IMR-90 (cell line): ENCODE data around the gene PARP16. TPM values are rescaled to one million over a fixed set of nuclear protein-coding genes. Genes with fewer than 3 reads are reported as not detected.

Source experiments
- ATAC-seq: fragments of 200-7000 bp; cut with Tn5 transposase; 2 replicates; pipeline ENCODE4 v1.9.1; 2020; ENCODE audit warnings: low read depth, mild to moderate bottlenecking, moderate library complexity
- BruUV-seq: library from RNA; stranded (reverse); fragments of 400-500 nt; replicated peaks from 2 replicates; lab custom pipeline; 2021; lab: Mats Ljungman, UMichigan
- CTCF ChIA-PET: fragments of 300-600 bp; formaldehyde crosslinking; extraction: SDS; loops from one replicate; lab custom pipeline; 2021; ENCODE audit warnings: antibody characterized with exemption; lab: Yijun Ruan, JAX
- POLR2A ChIA-PET: fragments of 300-600 bp; sonication (Branson Sonifier 250); formaldehyde crosslinking; loops from one replicate; lab custom pipeline; 2022; ENCODE audit warnings: antibody characterized with exemption; ENCODE audit not compliant: unreplicated experiment; lab: Charles Lee
- DNase-seq: peaks from one replicate; pipeline ENCODE4 v3.0.0; 2013
- H2AFZ ChIP-seq: replicated peaks from 2 replicates; pipeline ENCODE3; 2013; ENCODE audit warnings: low read length, mild to moderate bottlenecking; ENCODE audit not compliant: poor library complexity
- H2AK5ac ChIP-seq: 2 replicates; pipeline ENCODE4 v1.6.1; 2013; ENCODE audit warnings: low read depth, low read length, inconsistent platforms
- H2AK9ac ChIP-seq: replicated peaks from 2 replicates; pipeline ENCODE3; 2013; ENCODE audit warnings: mild to moderate bottlenecking, low read depth, low read length, moderate library complexity; ENCODE audit not compliant: poor library complexity
- H2BK120ac ChIP-seq: 2 replicates; pipeline ENCODE4 v1.6.1; 2013; ENCODE audit warnings: low read depth, low read length, inconsistent platforms
- H2BK15ac ChIP-seq: 3 replicates; pipeline ENCODE4 v1.6.1; 2013; ENCODE audit warnings: low read depth, low read length, inconsistent platforms
- H2BK20ac ChIP-seq: 2 replicates; pipeline ENCODE4 v1.6.1; 2013; ENCODE audit warnings: low read depth, mild to moderate bottlenecking, inconsistent platforms, low read length, moderate library complexity
- H2BK5ac ChIP-seq: 2 replicates; pipeline ENCODE4 v1.6.1; 2013; ENCODE audit warnings: mild to moderate bottlenecking, low read depth, low read length, inconsistent platforms; ENCODE audit not compliant: poor library complexity, severe bottlenecking
- H3K14ac ChIP-seq: replicated peaks from 2 replicates; pipeline ENCODE4 v1.6.1; 2013; ENCODE audit warnings: low read depth, low read length, inconsistent platforms
- H3K18ac ChIP-seq: 2 replicates; pipeline ENCODE4 v1.6.1; 2013; ENCODE audit warnings: low read depth, low read length, control low read depth
- H3K23ac ChIP-seq: 2 replicates; pipeline ENCODE4 v1.6.1; 2013; ENCODE audit warnings: low read depth, low read length, inconsistent platforms
- H3K27ac ChIP-seq: 2 replicates; pipeline ENCODE4 v1.5.1; 2013; ENCODE audit warnings: mild to moderate bottlenecking, control low read depth, low read length; ENCODE audit not compliant: insufficient read depth
- H3K27me3 ChIP-seq: 2 replicates; pipeline ENCODE4 v1.6.1; 2013; ENCODE audit warnings: low read length; ENCODE audit not compliant: control insufficient read depth, insufficient read depth
- H3K36me3 ChIP-seq: 2 replicates; pipeline ENCODE4 v1.6.1; 2013; ENCODE audit warnings: low read length, mixed read lengths; ENCODE audit not compliant: control insufficient read depth, insufficient read depth
- H3K4ac ChIP-seq: 2 replicates; pipeline ENCODE4 v1.6.1; 2013; ENCODE audit warnings: low read depth, low read length, inconsistent platforms
- H3K4me1 ChIP-seq: 2 replicates; pipeline ENCODE4 v1.6.1; 2013; ENCODE audit warnings: low read length, mixed read lengths; ENCODE audit not compliant: control insufficient read depth, insufficient read depth
- H3K4me2 ChIP-seq: 2 replicates; pipeline ENCODE4 v1.6.1; 2013; ENCODE audit warnings: low read depth, mild to moderate bottlenecking, control low read depth, low read length, moderate library complexity
- H3K4me3 ChIP-seq: 2 replicates; pipeline ENCODE4 v1.5.1; 2013; ENCODE audit warnings: low read depth, mild to moderate bottlenecking, control low read depth, low read length, moderate library complexity; ENCODE audit not compliant: insufficient read depth
- H3K56ac ChIP-seq: 2 replicates; pipeline ENCODE4 v1.6.1; 2013; ENCODE audit warnings: low read length, inconsistent platforms; ENCODE audit not compliant: insufficient read depth; ENCODE audit errors: extremely low read depth
- H3K79me1 ChIP-seq, 2 experiments: 2 replicates each; pipeline ENCODE4 v1.6.1; 2013; ENCODE audit warnings: low read length in 2 of 2, inconsistent platforms in 1 of 2, low read depth in 1 of 2
- H3K9ac ChIP-seq: 2 replicates; pipeline ENCODE4 v1.6.1; 2013; ENCODE audit warnings: low read depth, low read length, control low read depth
- H3K9me1 ChIP-seq: 2 replicates; pipeline ENCODE4 v1.6.1; 2013; ENCODE audit warnings: low read length, inconsistent platforms; ENCODE audit not compliant: insufficient read depth
- H3K9me3 ChIP-seq: 2 replicates; pipeline ENCODE4 v1.6.1; 2013; ENCODE audit warnings: low read length; ENCODE audit not compliant: control insufficient read depth, insufficient read depth
- H4K20me1 ChIP-seq: 2 replicates; pipeline ENCODE4 v1.6.1; 2013; ENCODE audit warnings: low read length, inconsistent platforms; ENCODE audit not compliant: insufficient read depth
- H4K5ac ChIP-seq: 2 replicates; pipeline ENCODE4 v1.6.1; 2013; ENCODE audit warnings: mild to moderate bottlenecking, low read depth, low read length, control low read depth
- H4K8ac ChIP-seq, 2 experiments: 2 replicates each; pipeline ENCODE4 v1.6.1; 2013; ENCODE audit warnings: low read depth in 2 of 2, low read length in 2 of 2, control low read depth in 1 of 2, inconsistent platforms in 1 of 2
- H4K91ac ChIP-seq: 2 replicates; pipeline ENCODE4 v1.6.1; 2013; ENCODE audit warnings: low read depth, low read length, inconsistent platforms; ENCODE audit not compliant: insufficient read depth
- BHLHE40 ChIP-seq: fragments of 150-350 bp; IDR thresholded peaks from 2 replicates; pipeline ENCODE4 v1.6.1; 2016; ENCODE audit warnings: mild to moderate bottlenecking, low read depth, low read length
- CHD1 ChIP-seq: IDR thresholded peaks from 2 replicates; pipeline ENCODE4 v1.6.1; 2012; ENCODE audit warnings: low read depth, low read length, improper control_type of control experiment
- ELK1 ChIP-seq: fragments of 150-350 bp; IDR thresholded peaks from 2 replicates; pipeline ENCODE4 v1.6.1; 2016; ENCODE audit warnings: low read depth, mild to moderate bottlenecking, low read length, moderate library complexity, borderline replicate concordance
- FOS ChIP-seq: fragments of 150-350 bp; IDR thresholded peaks from 2 replicates; pipeline ENCODE4 v1.6.1; 2016; ENCODE audit warnings: low read depth, low read length
- MAFK ChIP-seq: IDR thresholded peaks from 2 replicates; pipeline ENCODE4 v1.6.1; 2012; ENCODE audit warnings: low read depth, low read length, improper control_type of control experiment
- MXI1 ChIP-seq: IDR thresholded peaks from 2 replicates; pipeline ENCODE4 v1.6.1; 2012; ENCODE audit warnings: low read depth, mild to moderate bottlenecking, low read length, moderate library complexity, borderline replicate concordance
- POLR2A ChIP-seq: IDR thresholded peaks from 2 replicates; pipeline ENCODE4 v1.6.1; 2012; ENCODE audit warnings: mild to moderate bottlenecking, low read depth, low read length
- RAD21 ChIP-seq: IDR thresholded peaks from 2 replicates; pipeline ENCODE4 v1.6.1; 2012; ENCODE audit warnings: low read length, improper control_type of control experiment
- RFX5 ChIP-seq: IDR thresholded peaks from 2 replicates; pipeline ENCODE4 v1.8.0; 2012; ENCODE audit warnings: low read depth, mild to moderate bottlenecking, low read length, moderate library complexity
- SMC3 ChIP-seq: fragments of 150-350 bp; IDR thresholded peaks from 2 replicates; pipeline ENCODE4 v1.6.1; 2016; ENCODE audit warnings: low read depth, mild to moderate bottlenecking, antibody characterized with exemption, low read length, moderate library complexity
- WGBS, 2 experiments: methylation state at CpG; one replicate each; pipeline versions ENCODE4 v1.1.5 to v1.1.7; 2013; ENCODE audit warnings: missing lambda C conversion rate in 2 of 2; ENCODE audit not compliant: insufficient read length in 1 of 2; ENCODE audit errors: extremely low coverage in 2 of 2; 5-methylcytosine and 5-hydroxymethylcytosine counted together
- dilution Hi-C: fragments of 300-500 bp; cut with HindIII; formaldehyde crosslinking; loops from one replicate; pipeline ENCODE4 v1.14.3; 2018; ENCODE audit warnings: low sequenced_read_pairs; ENCODE audit not compliant: unreplicated experiment
- in situ Hi-C: fragments of 300-500 bp; cut with MboI; formaldehyde crosslinking; loops from 3 replicates; pipeline ENCODE4 v1.14.3; 2019; ENCODE audit warnings: low sequenced_read_pairs, inconsistent platforms, mixed read lengths
- intact Hi-C: fragments of 100-400 bp; cut with micrococcal nuclease; formaldehyde crosslinking; loops from 2 replicates; pipeline ENCODE4 v1.10.0; 2022
- polyA plus RNA-seq, 3 experiments: library from polyadenylated mRNA; depleted of rRNA; stranded (reverse); fragments of >200 nt; gene quantifications; 2 replicates each; pipeline ENCODE4 v1.2.3, GENCODE V29; 2012; ENCODE audit warnings: low replicate concordance in 1 of 3
- total RNA-seq: library from RNA; depleted of rRNA; stranded (reverse); fragments of >200 nt; gene quantifications from 2 replicates; pipeline ENCODE4 v1.2.3, GENCODE V29; 2012
- TF ChIP-seq, protein P1 (sequence below): fragments of 150-350 bp; IDR thresholded peaks from 2 replicates; pipeline ENCODE4 v1.6.1; 2017; ENCODE audit warnings: mild to moderate bottlenecking, antibody characterized with exemption, low read length, low read depth

The PARP16 gene
- total and polyA plus RNA-seq, 2 of the 4 experiments (the other 2 are of a cell fraction), result 1.3 to 5.0 TPM

DNA sequence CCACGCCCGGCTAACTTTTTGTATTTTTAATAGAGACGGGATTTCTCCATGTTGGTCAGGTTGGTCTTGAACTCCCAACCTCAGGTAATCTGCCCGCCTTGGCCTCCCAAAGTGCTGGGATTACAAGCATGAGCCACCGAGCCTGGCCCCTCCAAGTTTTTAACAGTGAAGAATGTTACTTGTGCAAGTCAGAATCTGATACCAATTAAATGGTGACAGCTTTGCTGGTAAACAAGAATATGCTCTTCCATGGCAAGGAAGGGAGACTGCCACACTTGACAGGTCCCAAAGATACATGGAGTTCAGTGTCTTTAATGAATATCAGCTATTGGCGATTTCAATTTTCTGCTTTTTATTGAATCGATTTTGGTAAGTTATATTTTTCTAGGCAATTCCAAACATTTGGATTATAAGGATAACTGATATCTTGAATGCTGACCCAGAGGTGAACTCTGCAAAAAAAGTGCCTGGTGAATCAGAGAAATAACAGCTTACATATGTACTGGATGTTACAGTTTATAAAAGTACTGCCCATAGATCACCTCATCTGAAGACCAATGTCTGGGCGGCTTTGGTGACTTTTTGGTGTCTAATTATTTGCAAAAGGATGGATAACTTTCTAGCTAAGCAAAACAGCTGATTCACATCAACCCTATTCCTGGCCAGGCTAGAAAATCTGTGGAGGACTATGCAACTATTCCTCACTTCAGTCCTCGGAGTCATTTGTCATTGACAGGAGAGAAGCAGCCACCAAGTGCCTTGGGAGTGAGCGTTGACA is 1.2 kb downstream of the PARP16 start (continued):
- TF ChIP-seq, protein P1, sequence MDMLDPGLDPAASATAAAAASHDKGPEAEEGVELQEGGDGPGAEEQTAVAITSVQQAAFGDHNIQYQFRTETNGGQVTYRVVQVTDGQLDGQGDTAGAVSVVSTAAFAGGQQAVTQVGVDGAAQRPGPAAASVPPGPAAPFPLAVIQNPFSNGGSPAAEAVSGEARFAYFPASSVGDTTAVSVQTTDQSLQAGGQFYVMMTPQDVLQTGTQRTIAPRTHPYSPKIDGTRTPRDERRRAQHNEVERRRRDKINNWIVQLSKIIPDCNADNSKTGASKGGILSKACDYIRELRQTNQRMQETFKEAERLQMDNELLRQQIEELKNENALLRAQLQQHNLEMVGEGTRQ, result no peak

DNA sequence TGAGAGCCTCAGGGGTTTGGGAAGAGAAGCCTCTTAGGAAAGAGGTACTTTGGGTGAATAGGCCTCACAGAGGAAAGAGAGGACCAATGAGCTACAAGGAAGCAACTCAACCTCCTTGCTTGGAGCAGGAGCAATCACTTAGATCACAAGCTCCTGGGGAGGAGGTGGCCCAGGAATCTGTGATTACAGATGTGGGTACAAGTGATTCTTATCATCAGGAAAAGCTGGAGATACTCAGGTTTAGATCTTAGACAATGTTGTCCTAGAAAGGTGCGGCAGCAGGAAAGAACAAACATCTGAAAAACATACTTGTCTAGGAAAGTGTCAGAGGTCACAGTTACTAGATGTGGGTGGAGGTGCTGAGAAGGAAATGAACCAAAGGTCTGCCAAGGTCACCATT is 8.2 kb downstream of the PARP16 start:
- H4K5ac ChIP-seq, result no peak overlapping the region
- no peak overlapping the region for H3K23ac ChIP-seq
- WGBS, 2 experiments, result no CpG with 5 or more reads among the region's 1 CpG
- no peaks in the 10 kb centered on the region for H3K9me3 ChIP-seq
- H3K36me3 ChIP-seq, result no peaks in the 10 kb centered on the region
- ChIA-PET CTCF (interaction anchor here (0.5 to 1.0 kb wide), 2 partner anchors 19 to 632 kb away, joined by 3 read pairs; no protein-coding TSS in a partner anchor), POLR2A (no interaction called here)
- H3K56ac ChIP-seq, result no peak overlapping the region
- H3K9ac ChIP-seq, result no peak overlapping the region
- ATAC-seq (no peak), DNase-seq (no peak)
- H4K8ac ChIP-seq, result no peak overlapping the region
- no peak overlapping the region for H3K14ac ChIP-seq
- no peak overlapping the region for H2BK5ac ChIP-seq
- no peak overlapping the region for H3K4me2 ChIP-seq
- H3K27me3 ChIP-seq, result no peaks in the 10 kb centered on the region
- BruUV-seq, result no TSS peak
- H4K91ac ChIP-seq, result no peak overlapping the region
- H3K4me1 ChIP-seq, result peaks cover 5% of the 10 kb centered on the region
- intact Hi-C loops, result loop anchor here (10.0 kb wide), 1 partner anchor 244 kb away; no protein-coding TSS in a partner anchor
- peaks cover 7% of the 10 kb centered on the region; the same call in 1 of the 2 replicates for H3K9me1 ChIP-seq
- no peak overlapping the region for H2BK15ac ChIP-seq
- H2AK5ac ChIP-seq, result no peak overlapping the region
- no peak overlapping the region for H2AFZ ChIP-seq
- H3K79me1 ChIP-seq, result peaks cover 0 to 13% of the 10 kb centered on the region in 2 experiments; a peak in 2 of 4 replicates
- no peak overlapping the region for H2BK120ac ChIP-seq
- no peak overlapping the region for H3K4me3 ChIP-seq
- dilution Hi-C loops, result no loop called here
- no peak overlapping the region for H3K18ac ChIP-seq
- H2BK20ac ChIP-seq, result no peak overlapping the region
- no peaks in the 10 kb centered on the region for H4K20me1 ChIP-seq
- H2AK9ac ChIP-seq, result no peak overlapping the region
- H3K4ac ChIP-seq, result no peak overlapping the region
- in situ Hi-C loops, result loop anchor here (5.0 to 10.0 kb wide), 2 partner anchors 81 to 244 kb away; no protein-coding TSS in a partner anchor
- no peak overlapping the region for H3K27ac ChIP-seq
- no peak for TF ChIP-seq BHLHE40
- TF ChIP-seq RFX5, result no peak
- TF ChIP-seq POLR2A, result no peak
- TF ChIP-seq RAD21, result no peak
- TF ChIP-seq SMC3, result no peak
- no peak for TF ChIP-seq ELK1
- no peak for TF ChIP-seq MAFK
- TF ChIP-seq MXI1, result no peak
- no peak for TF ChIP-seq CHD1
- TF ChIP-seq, protein P1, result no peak
- no peak for TF ChIP-seq FOS
